Retinal pigment epithelial cell (primary cell): ENCODE results near the gene CC2D2B.

Experiments
- DNase-seq: peaks from one replicate; pipeline ENCODE4 v3.0.0-alpha.2; 2010; ENCODE audit warnings: low read depth
- H3K4me3 ChIP-seq: 2 replicates; pipeline ENCODE4 v1.5.1; 2011; ENCODE audit warnings: mild to moderate bottlenecking, low read length, control low read depth, moderate library complexity
- TF ChIP-seq, protein P1 (sequence below): conservative IDR thresholded peaks from 2 replicates; pipeline ENCODE4 v1.5.1; 2011; ENCODE audit warnings: low read depth, low read length, control low read depth, inconsistent platforms

CC2D2B gene, protein sequence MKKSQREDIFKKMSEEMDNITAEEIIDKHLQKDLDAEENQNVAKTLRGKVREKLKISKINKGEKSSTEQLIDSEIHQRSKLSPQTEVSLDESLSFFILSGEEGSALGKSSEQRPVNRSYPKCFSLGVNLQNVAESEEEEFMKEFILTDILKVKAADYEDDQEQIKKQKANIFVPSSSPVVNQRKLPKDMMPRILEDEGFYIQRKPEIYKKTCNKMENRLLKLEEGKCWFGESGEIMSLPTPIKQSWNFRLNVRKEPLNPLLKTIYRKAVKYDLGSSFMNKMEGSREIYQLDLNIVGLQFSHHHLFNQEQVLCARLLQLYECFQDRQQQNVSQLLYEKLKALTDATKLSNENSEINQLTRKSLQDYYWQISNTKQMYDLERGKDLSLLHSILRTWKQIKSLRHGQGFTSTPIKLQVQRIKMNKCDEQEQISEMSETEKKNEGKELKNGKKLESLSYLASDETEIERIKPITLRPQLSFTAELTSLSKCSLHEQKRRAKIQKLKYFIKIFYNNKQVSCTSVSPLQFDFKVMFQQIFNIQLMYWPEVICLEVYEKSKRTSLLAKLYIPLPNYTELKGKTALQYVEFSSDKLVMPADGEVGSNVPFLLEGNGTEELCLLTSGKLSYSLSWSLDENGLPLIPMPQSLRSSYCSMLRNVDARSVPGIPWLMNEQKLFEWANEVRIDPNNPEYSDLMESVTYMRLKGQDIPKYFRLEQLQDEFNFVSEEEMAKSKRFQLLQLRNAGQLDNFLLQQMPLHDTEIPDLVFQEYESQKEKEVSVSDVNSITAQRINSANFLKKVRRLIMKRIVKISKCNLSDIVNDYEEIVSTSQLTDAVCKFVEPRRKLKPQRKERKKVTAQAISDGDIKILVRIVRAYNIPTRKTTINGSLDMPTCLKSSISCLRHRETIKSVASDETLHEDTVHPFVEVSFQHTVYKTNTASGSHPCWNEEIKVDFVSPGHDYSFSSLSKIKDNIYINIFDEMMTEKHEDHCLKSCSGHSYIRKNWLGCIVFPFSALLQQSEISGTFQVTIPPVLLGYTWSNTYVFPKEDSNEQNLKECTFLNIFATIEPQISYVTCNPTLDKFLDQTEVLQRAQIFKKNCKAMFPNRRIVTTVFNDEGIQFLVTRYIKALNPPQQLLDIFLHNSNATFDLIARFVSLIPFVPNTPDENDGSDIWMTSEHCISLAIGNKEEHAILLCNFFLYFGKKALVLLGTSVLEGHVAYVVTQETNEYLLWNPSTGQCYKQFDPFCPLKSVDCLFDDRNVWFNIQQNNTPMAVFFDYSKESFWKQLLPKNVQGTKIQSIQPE (N-terminal part only)

DNA sequence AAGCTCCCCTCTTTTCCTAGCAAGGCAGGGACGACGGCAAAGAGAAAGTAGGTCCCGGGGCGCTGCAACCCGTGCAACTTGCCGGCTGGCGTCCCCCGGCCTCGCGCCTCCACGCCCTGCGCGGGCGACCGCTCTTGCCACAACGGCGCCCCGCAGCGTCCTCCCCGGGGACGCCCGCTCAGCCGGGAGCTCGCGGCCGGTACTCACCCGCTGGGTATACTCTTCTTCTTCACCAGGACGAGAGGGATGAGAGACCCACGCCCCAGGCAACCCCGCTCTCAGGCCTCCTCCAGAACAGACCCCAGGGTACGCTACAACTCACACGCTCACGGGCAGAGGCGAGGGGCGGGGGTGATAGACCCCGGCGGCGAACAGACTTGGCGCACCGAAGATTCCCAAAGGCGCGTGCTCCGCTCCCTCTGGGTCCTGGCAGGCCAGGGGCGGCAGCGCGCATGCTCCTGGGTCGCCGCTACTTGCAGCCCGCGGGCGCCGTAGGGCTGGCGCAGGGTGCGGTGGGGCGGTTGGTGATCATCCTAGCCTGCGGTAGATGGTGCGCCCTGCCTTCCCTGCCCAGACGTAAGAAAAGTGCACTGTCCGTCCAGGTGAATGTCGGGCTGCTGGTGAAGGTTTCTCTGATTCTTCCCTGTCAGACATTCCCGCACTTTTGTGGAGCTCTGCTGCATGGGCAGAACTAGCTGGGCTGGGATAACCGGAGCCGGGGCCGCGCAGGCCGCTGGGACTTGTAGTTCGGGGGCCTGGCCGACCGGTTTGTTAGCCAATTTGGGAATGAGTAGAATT lies at the start of gene CC2D2B:
CC2D2B (plus strand) TSS at position 520 of the 798 bp plus-strand sequence. CDS start 3,349 bp downstream, outside the sequence.
- peak within 1 kb of the TSS; percentile 80 for H3K4me3 ChIP-seq
- TF ChIP-seq, protein P1, sequence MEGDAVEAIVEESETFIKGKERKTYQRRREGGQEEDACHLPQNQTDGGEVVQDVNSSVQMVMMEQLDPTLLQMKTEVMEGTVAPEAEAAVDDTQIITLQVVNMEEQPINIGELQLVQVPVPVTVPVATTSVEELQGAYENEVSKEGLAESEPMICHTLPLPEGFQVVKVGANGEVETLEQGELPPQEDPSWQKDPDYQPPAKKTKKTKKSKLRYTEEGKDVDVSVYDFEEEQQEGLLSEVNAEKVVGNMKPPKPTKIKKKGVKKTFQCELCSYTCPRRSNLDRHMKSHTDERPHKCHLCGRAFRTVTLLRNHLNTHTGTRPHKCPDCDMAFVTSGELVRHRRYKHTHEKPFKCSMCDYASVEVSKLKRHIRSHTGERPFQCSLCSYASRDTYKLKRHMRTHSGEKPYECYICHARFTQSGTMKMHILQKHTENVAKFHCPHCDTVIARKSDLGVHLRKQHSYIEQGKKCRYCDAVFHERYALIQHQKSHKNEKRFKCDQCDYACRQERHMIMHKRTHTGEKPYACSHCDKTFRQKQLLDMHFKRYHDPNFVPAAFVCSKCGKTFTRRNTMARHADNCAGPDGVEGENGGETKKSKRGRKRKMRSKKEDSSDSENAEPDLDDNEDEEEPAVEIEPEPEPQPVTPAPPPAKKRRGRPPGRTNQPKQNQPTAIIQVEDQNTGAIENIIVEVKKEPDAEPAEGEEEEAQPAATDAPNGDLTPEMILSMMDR, result peak; percentile 1
- DNase-seq, result peak; percentile 29

DNA sequence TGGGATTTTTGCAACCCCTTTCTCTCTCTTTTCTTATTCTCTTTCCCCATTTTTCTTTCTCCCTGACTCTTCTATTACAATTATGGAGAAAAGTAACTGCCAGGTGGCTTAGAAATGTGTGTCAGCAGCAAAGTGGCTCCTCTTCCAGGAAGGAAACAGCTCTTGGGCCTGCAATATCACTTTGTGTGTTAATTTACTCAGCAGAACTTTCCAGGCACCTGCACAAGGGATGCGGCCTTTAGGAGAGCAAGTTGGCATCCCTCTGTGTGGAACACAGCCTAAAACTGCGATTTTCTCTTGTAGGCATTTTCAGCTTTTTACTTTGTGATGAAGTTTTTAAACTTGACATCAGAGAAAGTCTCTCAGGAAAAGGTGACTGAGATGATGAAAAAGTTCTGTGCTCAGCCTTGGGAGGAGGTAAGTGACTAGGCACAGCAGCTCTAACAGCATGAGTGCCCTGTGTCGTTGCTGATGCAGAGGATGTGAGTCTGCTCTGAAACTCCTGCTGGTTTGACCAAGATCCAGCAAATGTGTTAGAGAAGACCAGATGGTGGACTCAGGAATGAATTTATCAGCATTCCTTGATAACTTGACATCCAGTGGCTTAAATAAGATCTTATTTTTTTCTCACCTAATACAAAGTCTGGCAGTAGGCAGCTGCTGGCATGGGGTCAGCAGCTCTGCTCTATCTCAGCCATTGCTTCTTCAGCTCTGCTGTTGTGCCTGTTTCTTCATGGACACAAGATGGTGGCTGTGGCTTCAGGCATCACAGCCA lies 47.4 kb upstream of the CC2D2B start:
- TF ChIP-seq, protein P1, result no peak
- H3K4me3 ChIP-seq, result no peak overlapping the region
- DNase-seq, result no peak

GRCh38 chr10:95861386-95861785 lies 46.4 kb upstream of the CC2D2B start:
- H3K4me3 ChIP-seq, result no peak overlapping the region
- no peak for DNase-seq
- TF ChIP-seq, protein P1, result no peak

GRCh38 chr10:95864906-95865813 lies 42.6 kb upstream of the CC2D2B start:
- peak; percentile 16 for DNase-seq
- no peak overlapping the region for H3K4me3 ChIP-seq
- TF ChIP-seq, protein P1, result peak; percentile 80

GRCh38 chr10:95865814-95866466 lies 41.8 kb upstream of the CC2D2B start:
- TF ChIP-seq, protein P1, result no peak
- no peak overlapping the region for H3K4me3 ChIP-seq

More at GRCh38 chr10:95865814-95866466, 41.8 kb upstream of the CC2D2B start:
- no peak for DNase-seq
